BE2C (cell line): ENCODE measurements around the gene RFX8.

ENCODE experiments used
- DNase-seq: peaks from one replicate; pipeline ENCODE4 v3.0.0-alpha.2; 2020
- H3K27me3 ChIP-seq: fragments of 250-450 bp; sonication (Bioruptor Pico); 2 replicates; pipeline ENCODE4 v1.5.1; 2020; ENCODE audit warnings: mild to moderate bottlenecking
- H3K36me3 ChIP-seq: fragments of 250-450 bp; sonication (Bioruptor Pico); 2 replicates; pipeline ENCODE4 v1.5.1; 2020; ENCODE audit warnings: mild to moderate bottlenecking
- H3K4me1 ChIP-seq: fragments of 250-450 bp; sonication (Bioruptor Pico); 2 replicates; pipeline ENCODE4 v1.5.1; 2020
- H3K4me3 ChIP-seq: 2 replicates; pipeline ENCODE4 v1.5.1; 2011; ENCODE audit warnings: low read depth, low read length
- H3K9me3 ChIP-seq: fragments of 250-450 bp; sonication (Bioruptor Pico); 2 replicates; pipeline ENCODE4 v1.5.1; 2020
- TF ChIP-seq, protein P1 (sequence below): IDR thresholded peaks from 2 replicates; pipeline ENCODE4 v1.5.1; 2012; ENCODE audit warnings: mild to moderate bottlenecking, low read depth, low read length

RFX8 gene

DNA sequence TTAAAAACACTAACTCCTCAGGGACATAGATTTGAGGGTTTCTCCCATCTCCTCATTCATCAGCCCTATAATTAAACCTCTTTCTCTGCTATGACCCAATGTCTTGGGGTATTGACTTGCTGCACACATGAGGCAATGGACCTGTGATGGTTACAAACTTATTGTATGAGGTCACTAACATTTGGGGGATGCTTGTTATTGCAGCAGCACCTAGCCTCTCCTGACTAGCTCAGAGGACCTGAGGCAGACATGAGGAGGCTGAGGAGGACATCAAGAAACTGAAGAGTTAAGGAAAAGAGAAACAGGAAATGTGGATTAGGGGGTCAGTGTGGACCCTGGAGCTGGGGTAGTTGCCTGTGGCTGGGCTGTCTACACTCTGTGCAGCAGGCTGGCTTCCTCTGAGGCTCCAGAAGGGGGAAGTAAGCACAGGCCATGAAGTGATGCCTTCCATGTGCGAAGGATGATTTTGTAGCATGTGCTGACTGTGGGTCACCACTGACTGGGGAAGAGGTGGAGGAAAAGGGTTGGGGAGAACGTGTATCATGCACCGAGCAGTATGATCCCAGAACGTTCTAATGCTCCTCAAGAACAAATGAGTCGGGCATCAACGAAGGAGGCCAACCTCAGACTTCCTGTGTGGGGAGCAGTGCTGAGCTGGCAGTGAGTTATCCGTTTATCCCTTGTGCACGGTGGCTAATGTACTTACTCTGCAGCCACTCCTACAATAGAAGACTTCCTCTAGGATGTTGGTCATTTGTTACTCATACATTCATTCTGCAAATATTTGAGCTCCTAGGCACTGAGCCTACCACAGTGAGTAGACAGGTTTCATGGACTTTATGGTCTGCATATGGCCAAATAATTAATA is 42.1 kb upstream of the RFX8 start:
- DNase-seq = no peak
- H3K36me3 ChIP-seq = no peaks in the 10 kb centered on the region
- no peak overlapping the region for H3K4me3 ChIP-seq
- H3K27me3 ChIP-seq = no peaks in the 10 kb centered on the region
- no peaks in the 10 kb centered on the region for H3K9me3 ChIP-seq
- no peaks in the 10 kb centered on the region for H3K4me1 ChIP-seq
- TF ChIP-seq, protein P1, sequence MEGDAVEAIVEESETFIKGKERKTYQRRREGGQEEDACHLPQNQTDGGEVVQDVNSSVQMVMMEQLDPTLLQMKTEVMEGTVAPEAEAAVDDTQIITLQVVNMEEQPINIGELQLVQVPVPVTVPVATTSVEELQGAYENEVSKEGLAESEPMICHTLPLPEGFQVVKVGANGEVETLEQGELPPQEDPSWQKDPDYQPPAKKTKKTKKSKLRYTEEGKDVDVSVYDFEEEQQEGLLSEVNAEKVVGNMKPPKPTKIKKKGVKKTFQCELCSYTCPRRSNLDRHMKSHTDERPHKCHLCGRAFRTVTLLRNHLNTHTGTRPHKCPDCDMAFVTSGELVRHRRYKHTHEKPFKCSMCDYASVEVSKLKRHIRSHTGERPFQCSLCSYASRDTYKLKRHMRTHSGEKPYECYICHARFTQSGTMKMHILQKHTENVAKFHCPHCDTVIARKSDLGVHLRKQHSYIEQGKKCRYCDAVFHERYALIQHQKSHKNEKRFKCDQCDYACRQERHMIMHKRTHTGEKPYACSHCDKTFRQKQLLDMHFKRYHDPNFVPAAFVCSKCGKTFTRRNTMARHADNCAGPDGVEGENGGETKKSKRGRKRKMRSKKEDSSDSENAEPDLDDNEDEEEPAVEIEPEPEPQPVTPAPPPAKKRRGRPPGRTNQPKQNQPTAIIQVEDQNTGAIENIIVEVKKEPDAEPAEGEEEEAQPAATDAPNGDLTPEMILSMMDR = no peak

- Histone ChIP-seq H3K9me3 (no peaks in the 10 kb centered on the region), H3K4me3 (no peak overlapping the region), H3K36me3 (no peaks in the 10 kb centered on the region), H3K4me1 (no peaks in the 10 kb centered on the region), H3K27me3 (no peaks in the 10 kb centered on the region)
- DNase-seq = no peak
- TF ChIP-seq, protein P1 = no peak
Observed at GRCh38 chr2:101516349-101516748, 41.4 kb upstream of the RFX8 start.

GRCh38 chr2:101515477-101515876 is 40.6 kb upstream of the RFX8 start:
- Histone ChIP-seq H3K27me3 (no peaks in the 10 kb centered on the region), H3K4me1 (no peaks in the 10 kb centered on the region), H3K4me3 (no peak overlapping the region), H3K9me3 (no peaks in the 10 kb centered on the region), H3K36me3 (no peaks in the 10 kb centered on the region)
- no peak for DNase-seq
- TF ChIP-seq, protein P1 = no peak

DNA sequence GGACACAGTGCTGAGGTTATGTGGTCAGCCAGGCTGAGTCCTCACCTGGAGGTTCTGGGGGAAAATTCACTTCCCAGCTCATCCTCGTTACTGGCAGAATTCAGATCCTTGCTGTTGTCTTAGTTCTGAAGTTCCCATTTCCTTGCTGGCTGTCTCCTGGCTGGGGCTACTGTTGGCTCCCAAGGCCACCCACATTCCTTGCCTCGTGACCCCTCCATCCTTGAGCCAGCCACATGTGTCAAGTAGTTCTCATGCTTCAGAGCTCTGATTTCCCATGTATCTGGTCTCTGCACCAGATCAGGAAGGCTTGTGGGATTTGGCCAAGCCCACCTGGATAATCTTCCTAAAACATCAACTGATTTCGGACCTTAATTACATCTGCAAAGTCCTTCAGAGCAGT is 38.1 kb upstream of the RFX8 start:
- Histone ChIP-seq H3K4me3 (no peak overlapping the region), H3K36me3 (no peaks in the 10 kb centered on the region), H3K27me3 (no peaks in the 10 kb centered on the region), H3K9me3 (no peaks in the 10 kb centered on the region), H3K4me1 (no peaks in the 10 kb centered on the region)
- DNase-seq = no peak
- TF ChIP-seq, protein P1 = no peak

GRCh38 chr2:101511381-101511780 is 36.5 kb upstream of the RFX8 start:
- Histone ChIP-seq H3K4me1 (no peaks in the 10 kb centered on the region), H3K9me3 (no peaks in the 10 kb centered on the region), H3K36me3 (no peaks in the 10 kb centered on the region), H3K27me3 (no peaks in the 10 kb centered on the region), H3K4me3 (no peak overlapping the region)
- DNase-seq = no peak
- TF ChIP-seq, protein P1 = no peak

GRCh38 chr2:101509499-101510284 is 34.8 kb upstream of the RFX8 start:
- Histone ChIP-seq H3K9me3 (no peaks in the 10 kb centered on the region), H3K4me3 (no peak overlapping the region), H3K36me3 (no peaks in the 10 kb centered on the region), H3K4me1 (no peaks in the 10 kb centered on the region), H3K27me3 (no peaks in the 10 kb centered on the region)
- no peak for DNase-seq
- TF ChIP-seq, protein P1 = no peak
